Hypothalamus (tissue), 51 donors: Measurements from ENCODE around the gene PDIA2.
A peak's percentile ranks its signal among the peaks of the same experiment; 100 is the strongest.

Experiments used
- DNase-seq, 51 donors: peaks; one replicate each; lab custom pipeline; 2025; lab: John Stamatoyannopoulos, UW

PDIA2 gene

DNA sequence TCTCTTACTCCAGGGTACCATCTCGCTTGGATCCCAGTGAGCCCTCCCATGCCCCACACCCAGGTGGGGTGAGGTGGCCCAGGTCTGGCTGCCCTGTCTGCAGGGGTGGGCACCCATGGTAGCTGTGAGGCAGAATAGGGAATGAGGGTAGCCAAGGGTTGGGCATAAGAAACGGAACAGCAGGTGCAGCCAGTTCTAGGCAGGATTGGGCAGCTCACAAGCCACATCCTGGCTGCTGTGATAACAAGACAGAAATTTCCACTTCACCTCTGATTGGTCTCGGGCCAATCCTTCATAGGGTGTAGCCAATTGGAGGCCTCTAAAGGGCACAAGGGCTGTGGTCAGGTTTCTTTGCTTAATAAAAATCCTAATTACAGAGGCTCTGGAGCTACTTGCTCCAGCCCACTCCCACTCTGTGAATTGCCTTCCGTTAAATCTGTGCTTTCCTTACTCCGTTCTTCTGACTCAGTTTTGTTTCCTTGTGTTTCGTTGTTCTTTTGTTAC is 4.0 kb upstream of the PDIA2 start:
- peak in 2 of 51 donors; percentile 3 to 19 for DNase-seq

DNA sequence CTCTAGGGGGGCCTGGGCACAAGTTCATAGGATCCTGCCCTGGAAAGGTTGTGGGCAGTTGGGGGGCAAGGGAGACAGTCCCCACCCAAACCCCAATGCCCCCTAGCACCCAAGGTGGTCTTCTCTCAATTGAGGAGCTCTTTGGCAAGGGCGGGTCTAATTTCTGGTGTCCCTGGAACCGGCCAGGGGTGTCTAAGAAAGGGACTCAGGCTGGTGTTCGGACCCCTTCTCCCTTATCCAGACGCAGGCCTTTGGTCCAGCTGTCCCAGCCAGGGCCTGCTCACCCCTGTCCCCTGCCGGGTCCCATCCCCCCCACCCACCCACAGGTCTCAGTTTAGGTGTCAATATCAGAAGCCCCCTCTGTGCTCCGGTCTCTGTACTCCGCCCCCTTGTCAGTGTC is 3.4 kb upstream of the PDIA2 start:
- DNase-seq = no peak

DNA sequence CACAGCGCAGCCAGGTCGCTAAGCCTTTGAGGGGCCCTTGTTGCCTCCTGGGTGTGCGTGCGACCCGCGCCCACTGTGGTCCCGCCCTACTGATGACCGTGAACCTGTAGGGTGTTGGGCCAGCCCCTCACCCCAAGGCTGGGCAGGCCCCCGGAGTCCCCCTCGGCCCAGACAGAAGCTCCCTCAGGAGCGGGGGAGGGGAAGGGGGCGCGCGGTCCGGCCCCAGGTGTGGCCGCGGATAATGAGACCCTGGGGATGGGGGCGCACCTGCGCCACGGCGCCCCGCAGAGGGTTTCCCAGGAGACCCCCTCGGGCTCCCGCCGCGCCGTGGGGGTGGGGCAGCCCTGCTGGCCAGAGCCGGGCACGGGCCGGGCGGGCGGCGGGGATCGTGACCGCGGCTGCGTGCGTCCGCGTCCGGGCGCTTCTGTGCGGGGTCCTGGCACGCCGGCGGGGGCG is 2.9 kb upstream of the PDIA2 start:
- no peak for DNase-seq

DNA sequence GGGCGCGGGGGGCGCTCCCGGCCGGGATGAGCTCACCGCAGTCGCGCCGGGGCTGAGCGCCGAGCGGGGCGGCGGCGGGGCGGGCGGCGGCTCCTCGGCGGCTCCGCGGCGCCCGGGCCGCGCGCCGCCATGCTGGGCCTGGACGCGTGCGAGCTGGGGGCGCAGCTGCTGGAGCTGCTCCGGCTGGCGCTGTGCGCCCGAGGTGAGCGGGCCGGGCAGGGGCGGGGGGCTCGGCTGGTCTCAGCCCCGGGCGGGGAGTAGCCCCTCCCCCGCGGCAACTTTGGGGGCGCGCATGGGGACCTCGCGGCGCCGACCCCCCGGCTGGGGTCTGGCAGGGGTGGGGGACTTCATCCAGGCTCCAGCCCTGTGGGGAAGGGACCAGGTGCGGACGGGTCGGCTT is 2.4 kb upstream of the PDIA2 start, which contains the start of gene ARHGDIG:
TSS of gene ARHGDIG (plus strand) at position 40 of the 400 bp plus-strand sequence. CDS start at position 130, 90 bp downstream.
- peak in 1 of 51 donors; percentile 18 for DNase-seq

DNA sequence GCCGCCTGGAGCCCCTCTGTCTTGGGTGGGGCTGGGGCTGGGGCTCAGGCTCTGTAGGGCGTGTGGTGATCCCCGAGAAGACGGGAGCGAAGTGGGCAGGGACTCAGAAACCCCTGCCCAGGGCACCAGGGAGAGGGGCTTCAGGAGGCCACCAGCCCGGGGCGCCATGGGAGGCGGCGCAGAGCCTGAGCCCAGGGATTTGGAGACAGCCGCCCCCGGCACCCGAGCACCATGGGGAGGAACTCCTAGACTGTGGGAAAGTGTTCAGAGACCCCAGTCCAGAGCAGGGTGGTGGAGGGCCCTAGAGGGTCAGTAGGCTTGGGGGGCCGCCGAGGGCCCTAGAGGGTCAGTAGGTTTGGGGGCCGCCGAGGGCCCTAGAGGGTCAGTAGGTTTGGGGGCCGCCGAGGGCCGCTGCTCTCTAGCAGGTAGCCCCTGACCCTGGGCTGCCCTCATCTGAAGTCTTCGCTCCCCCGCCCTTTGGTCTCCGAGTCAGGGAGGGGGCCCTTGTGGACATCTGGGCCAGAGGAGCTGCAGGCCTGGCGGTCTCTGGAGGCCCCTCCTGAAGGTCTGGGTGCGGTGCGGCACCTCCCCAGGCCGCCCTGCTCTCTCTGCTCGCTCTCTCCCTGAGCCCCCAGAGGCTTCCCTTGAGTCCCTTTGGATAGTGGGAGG is 1.8 kb upstream of the PDIA2 start:
- no peak for DNase-seq

DNA sequence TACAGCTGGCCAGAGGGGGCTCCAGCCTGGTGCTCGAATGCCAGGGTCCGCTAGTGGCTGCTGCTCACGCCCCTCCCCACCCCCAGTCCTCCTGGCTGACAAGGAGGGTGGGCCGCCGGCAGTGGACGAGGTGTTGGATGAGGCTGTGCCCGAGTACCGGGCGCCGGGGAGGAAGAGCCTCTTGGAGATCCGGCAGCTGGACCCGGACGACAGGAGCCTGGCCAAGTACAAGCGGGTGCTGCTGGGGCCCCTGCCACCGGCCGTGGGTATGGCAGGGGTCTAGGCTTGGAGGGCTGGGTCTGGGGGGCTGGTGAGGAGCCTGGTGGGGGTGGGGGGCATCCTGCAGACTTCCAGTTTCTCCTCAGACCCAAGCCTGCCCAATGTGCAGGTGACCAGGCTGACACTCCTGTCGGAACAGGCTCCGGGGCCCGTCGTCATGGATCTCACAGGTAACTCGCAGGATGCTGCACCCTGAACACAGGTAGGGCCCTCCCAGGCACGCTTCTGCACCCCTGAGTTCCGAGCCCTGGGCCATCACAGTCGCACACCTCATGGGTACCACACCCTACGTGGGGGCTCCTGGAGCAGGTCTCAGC is 1.2 kb upstream of the PDIA2 start:
- no peak for DNase-seq

DNA sequence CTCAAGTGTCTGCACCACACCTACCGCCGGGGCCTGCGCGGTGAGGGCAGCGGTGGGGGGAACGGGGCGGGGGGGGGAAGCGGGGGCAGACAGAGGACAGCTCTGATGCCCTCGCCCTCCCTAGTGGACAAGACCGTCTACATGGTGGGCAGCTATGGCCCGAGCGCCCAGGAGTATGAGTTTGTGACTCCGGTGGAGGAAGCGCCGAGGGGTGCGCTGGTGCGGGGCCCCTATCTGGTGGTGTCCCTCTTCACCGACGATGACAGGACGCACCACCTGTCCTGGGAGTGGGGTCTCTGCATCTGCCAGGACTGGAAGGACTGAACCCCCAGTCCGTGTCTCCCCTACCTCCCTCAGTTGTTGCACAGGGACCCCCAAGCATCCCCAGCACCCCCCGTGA is 473 bp upstream of the PDIA2 start:
- DNase-seq = no peak

DNA sequence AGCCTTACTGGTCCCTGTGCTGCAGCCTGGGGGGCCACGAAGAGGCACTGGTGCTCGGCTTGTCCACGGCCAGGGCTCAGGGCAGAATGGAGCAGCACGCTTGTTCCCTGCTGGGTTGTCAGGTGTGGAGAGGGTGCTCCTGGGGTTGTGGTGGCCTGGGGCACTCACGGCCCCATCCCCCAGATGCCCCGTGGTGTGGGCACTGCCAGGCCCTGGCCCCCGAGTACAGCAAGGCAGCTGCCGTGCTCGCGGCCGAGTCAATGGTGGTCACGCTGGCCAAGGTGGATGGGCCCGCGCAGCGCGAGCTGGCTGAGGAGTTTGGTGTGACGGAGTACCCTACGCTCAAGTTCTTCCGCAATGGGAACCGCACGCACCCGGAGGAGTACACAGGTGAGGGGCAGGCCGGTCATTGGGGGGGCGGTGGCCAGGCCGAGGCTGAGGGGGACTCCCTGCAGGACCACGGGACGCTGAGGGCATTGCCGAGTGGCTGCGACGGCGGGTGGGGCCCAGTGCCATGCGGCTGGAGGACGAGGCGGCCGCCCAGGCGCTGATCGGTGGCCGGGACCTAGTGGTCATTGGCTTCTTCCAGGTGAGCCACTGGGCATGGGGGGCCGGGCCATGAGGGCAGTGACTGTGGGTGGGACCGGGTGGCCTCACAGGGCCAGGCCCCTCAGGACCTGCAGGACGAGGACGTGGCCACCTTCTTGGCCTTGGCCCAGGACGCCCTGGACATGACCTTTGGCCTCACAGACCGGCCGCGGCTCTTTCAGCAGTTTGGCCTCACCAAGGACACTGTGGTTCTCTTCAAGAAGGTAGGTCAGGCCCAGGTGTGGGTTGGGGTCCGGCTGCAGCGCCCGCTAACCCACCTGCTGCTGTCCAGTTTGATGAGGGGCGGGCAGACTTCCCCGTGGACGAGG is 1.5 kb downstream of the PDIA2 start:
- DNase-seq = no peak

DNA sequence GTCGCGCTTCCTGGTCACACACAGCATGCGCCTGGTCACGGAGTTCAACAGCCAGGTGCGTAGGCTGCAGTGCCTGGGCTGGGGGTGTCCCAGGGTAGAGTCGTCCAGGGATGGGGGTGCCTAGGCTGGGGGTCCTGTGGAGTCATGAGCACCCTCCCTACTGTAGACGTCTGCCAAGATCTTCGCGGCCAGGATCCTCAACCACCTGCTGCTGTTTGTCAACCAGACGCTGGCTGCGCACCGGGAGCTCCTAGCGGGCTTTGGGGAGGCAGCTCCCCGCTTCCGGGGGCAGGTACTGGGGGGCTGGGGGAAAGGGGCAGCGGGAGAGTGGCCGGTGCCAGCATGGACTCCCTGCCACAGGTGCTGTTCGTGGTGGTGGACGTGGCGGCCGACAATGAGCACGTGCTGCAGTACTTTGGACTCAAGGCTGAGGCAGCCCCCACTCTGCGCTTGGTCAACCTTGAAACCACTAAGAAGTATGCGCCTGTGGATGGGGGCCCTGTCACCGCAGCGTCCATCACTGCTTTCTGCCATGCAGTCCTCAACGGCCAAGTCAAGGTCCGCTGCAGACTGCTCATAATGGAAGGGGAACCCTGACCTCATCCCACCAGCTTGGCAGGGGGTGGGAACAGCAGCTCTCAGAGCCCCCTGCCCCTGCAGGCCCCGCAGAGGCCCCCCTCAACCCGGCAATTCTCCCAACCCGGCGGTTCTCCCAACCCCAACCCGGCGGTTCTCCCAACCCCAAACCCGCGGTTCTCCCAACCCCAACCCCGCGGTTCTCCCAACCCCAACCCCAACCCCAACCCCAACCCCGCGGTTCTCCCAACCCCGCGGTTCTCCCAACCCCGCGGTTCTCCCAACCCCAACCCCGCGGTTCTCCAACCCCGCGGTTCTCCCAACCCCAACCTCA is 2.4 kb downstream of the PDIA2 start:
- no peak for DNase-seq

DNA sequence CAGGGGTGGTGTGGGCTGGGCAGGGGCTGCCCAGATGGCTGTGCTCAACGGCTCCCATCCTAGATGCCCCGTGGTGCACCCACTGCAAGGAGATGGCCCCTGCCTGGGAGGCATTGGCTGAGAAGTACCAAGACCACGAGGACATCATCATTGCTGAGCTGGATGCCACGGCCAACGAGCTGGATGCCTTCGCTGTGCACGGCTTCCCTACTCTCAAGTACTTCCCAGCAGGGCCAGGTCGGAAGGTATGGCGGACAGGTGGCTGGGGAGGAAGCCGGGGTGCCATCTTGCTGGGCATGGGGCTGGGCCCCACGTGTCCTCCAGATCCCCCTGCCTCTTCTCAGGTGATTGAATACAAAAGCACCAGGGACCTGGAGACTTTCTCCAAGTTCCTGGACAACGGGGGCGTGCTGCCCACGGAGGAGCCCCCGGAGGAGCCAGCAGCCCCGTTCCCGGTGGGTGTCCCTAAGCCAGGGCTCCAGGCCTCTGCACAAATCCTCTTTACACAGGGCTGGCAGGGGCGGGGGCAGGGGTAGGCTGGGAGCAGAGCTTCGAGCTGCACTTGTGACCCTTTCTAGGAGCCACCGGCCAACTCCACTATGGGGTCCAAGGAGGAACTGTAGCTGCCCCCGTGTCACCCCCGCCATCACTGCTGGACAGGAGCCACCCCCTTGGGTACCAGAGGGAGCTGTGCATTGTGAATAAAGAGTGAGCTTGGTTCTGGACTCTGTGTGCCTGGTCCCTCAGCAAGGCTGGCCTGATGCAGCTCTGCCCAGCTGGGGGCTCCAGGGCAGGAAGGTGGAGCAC is 3.7 kb downstream of the PDIA2 start:
- no peak for DNase-seq

DNA sequence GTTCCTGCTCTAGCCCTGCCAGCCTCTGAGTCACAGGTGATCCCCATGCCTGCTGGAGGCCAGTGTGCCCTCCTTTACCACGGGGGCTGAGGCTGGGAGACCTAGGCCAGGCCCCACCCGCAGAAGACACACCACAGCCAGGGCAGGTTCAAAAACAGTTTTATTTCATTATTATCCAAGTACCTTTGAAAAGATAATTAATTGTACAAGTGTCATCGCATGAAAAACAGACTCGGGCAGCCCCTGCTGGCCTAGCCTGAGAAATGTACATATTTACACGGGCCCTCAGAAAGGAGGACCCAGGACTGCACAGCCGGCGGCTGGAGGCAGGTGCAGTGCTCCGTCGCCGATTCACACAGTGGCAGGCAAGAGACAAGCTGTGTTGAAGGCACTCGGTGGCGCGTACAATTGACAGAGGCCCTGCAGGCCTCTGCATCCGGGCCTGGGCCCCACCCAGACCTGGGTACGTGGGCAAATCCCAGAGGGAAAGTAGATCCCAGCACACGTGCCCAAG is 4.4 kb downstream of the PDIA2 start:
- no peak for DNase-seq

DNA sequence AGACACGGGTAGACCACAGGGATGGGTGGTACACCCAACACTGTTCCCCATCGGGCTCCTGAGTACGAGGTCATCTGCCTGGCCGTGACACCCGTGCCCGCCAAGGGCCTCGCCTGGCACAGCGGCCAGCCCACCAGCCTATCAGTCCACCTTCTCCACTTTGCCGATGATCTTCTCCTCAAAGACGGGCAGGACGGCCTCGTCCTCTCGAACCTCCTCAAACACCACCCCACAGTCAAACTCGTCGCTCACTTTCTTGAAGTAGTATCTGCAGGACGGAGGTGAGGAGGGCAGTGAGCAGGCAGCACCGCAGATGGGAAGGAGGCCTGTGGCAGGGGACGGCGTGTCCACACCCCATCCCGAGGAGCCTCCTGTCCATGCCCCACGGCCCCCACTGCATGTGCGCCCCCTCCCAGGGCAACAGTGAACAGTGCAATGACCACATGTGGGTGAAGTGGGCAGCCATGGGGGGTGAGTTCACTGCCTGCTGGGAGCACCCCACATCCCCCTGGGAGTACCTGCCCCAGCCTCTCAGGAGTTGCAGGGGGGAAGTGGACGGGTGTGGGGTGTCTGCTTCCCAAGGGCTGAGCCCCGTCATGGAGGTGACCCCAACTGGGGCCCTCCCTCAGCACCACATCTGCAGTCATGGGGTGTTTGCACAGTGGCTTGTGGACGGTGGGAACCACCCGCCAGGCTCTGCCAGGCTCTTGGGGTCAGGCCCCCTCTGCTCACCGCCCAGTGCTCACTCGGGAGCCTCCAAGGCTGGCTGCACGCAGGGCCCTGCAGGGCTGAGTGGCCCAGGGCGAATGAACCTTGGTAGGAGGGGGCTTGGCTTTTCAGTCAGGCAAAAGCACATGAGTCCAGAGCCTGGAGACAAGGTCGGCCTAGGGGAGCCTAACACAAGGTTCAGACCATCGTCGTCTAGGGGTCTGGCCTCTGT is 5.3 kb downstream of the PDIA2 start:
- no peak for DNase-seq

DNA sequence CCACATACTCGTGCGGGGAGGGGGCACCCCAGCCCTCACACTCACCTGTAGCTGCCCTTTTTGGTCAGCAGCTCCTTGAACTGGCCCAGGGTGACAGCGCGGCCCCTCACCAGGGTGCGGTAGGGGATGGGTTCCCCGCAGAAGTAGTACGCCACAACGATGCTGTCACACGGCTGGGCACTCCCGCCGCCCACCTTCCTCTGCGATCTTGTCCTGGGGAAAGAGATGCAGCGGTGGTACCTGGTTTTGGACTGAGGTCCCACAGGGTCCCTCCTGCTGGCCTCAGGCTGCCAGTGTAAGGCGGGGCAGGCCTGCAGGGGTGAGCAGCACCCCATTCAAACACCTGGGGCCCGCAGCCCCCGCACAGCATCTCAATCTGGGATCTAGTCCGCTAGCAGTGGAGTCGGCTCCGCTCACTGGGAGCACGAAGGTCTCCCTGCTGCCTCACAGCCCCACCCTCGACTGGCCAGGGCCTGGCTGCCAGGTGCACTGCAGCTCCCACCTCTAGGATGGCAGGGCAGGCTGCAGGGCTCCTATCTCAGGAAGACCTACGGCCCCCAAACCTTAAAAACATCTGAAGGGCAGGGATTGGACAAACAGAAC is 6.5 kb downstream of the PDIA2 start:
- DNase-seq = no peak

DNA sequence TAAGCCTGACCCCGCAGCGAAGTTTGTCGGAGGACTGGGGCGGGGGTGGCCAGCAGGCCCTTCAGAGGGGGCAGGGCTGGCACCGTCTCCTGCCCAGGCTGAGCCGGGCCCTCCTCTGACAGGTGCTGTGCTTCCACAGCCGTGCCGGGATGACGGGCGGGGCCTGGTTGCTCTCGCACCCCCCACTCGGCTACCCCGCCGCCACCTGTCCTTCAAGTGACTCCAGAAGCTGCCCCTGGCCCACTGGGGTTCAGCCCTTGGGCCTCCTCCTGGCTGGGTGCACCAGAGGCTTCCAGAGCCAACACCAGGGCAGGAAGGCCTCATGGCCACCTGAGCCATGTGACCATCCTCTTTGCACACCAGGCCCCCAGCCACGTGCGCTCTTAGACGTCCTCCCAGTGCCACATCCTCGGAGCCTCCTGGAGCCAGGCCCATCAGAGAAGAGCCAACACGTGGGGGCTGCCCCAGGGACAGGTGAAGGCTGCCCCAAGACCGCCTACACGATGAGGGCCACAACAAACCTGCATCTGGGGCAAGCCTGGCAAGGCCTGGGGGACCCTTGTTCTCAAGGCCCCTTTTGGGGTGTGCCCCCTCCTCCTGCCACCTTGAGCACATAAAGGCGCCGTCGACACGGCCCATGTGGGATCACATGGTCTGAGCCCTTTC is 7.2 kb downstream of the PDIA2 start:
- no peak for DNase-seq

DNA sequence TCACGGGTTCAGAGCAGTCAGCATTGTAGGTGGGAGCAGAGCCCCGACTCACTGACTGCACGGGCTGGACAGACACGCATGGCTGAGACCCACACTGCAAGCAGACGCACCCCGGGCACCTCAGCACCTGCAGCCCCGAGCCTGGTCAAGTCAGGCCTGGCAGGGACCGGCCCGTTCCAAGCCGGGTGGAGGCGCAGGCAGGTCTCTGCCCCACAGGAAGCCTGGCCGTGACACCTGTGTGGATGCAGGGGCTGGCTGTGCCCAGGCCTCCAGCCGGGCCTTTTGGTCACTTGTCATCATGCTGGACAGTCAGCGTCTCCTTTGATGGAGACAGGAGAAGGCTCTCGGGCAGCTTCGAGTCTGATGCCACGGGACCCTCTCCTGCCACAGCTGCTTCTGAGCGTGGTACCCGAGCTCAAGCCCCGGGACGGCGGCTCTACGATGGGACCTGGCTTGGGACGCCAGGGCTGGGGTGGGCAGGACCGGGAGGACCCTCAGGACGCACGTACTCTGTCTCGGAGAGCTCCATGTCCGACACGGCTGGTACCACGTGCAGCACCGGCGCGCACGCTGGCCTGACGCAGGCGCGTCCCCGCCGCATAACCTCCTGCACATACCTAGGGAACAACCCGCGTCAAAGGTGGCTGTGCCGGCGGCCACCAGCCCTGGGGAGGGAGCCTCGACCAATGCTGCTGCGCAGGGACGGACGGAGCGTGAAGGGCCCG is 7.9 kb downstream of the PDIA2 start:
- DNase-seq = no peak

DNA sequence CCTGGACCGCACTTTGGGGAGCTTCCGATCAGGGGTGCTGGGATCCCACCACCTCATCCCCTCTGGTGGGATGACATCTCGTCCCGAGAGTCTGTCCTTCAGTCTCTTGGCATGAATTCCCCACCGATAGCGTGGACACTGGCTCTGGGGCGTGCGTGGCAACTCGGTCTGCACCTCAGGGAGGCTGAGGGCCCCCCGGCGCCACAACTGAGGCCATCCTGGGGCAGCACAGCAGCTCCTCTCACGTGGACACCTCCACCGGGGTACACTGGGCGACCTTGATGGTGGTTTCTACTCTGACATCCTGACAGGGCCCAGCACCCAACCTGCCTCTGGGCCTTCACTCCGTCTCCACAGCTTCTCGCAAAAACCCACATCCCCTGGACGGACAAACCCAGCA is 8.6 kb downstream of the PDIA2 start:
- DNase-seq = no peak
